HG02588 (cell line): Measurements from ENCODE around the gene KCTD15.
"Not testable (repeated sequence)": the region's sequence is repeated elsewhere in the genome, so short reads cannot be mapped to it uniquely, and the experiment has no call there.

Experiments
- ATAC-seq: cut with Tn5 transposase; IDR thresholded peaks from one replicate; pipeline ENCODE4 v1.9.1; 2021; ENCODE audit warnings: mild to moderate bottlenecking, moderate library complexity; ENCODE audit not compliant: unreplicated experiment

The KCTD15 gene

GRCh38 chr19:33813391-33814101 lies 16.9 kb downstream of the KCTD15 start:
- no peak for ATAC-seq

GRCh38 chr19:33814181-33815165 lies 17.8 kb downstream of the KCTD15 start:
- no peak for ATAC-seq

DNA sequence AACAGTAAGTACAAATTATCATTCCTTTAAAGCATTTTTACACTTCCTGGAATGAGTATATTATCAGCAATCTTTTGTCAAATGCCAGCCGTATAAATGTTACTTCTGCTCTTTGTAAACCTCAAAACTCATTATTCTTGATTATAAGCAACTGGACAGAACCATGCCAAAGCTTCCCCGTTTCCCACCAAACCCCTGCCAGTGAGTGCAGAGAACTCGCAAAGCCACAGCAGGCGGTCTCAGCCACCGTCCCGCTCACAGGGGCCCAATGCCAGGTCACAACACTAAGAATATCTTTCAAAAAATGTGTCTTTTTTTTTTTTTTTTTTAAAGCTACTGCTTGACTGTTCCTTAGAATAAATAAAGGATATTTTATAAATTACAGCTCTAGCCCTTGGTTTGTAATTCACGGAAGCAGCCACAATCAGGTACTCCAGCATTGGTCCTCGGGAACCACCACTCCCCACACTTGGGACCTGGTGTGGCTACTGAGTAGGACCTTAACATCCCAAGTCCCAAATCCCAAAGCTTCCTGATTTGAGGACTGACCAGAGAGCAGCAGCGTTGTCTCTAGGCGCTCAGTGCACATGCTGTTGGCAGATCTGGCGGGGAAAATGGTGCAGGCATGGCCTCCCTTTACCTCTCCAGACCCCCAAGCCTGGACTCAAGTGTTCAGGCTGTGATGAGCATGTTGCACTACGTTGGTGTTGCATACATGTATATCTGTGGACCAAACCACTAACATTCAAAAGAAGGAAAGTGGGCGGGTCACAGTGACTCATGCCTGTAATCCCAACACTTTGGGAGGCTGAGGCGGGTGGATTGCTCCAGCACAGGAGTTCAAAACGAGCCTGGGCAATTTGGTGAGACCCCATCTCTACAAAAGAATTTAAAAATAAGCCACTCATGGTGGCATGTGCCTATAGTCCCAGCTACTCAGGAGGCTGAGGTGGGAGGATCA lies 19.0 kb downstream of the KCTD15 start:
- no peak for ATAC-seq

GRCh38 chr19:33818411-33818810 lies 21.7 kb downstream of the KCTD15 start:
- no peak for ATAC-seq

DNA sequence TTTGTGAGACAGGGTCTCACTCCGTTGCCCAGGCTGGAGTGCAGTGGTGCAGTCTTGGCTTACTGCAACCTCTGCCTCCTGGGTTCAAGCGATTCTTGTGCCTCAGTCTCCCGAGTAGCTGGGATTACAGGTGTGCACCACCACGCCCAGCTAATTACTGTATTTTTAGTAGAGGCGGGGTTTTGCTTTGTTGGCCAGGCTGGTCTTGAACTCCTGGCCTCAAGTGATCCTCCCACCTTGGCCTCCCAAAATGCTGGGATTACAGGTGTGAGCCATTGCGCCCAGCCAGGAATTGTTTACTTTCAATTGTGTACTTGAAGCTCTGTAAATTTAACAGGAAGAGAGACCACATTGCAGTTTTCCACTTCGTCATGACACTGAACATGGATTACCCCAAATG lies 22.4 kb downstream of the KCTD15 start:
- not testable (repeated sequence) for ATAC-seq

- ATAC-seq: no peak
Observed at GRCh38 chr19:33819506-33819879, 22.8 kb downstream of the KCTD15 start.

DNA sequence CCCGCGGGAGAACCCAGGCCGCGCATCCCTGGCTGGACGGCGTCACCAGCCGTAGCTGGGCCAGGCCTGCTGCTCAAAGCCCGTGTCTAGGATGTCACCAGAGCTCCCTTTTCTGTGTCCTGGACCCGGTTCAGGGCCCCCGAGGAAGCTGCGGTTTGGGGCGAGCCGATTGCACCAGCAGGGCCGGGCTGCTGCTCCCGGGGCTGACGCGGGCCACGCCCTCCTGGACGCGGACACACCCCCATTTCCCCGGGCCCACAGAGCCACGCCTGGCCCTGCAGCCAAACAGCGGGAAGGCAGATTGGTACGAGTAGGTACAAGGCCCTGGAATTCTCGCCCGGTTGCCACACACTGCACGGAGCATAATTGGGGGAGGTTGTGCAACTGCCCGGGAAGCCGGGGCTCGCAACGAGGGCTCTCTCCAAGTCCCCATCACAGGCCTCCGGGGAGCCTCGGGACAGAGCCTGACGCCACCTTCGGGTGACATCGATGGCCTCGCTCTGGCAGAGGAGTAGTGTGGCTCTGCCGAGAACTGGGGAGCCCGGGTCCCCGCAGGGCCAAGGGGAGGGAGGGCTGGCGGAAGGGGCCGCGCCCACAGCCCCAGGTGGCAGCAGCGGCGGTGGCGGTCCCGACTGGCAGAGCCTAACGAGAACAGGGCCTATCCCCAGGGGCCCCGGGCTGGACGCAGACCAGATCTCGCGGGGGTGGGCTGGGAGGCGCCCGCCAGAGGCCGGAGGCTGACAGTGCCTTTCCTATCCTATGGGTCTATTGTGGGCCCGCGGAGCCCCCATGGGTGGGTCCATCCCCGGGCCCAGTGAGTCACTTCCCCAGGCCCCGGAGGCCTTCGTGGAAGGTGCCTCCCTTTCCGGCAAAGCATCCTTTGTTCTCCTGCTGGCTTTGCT lies 23.5 kb downstream of the KCTD15 start:
- peak; percentile 47 for ATAC-seq

- no peak for ATAC-seq
Observed at GRCh38 chr19:33821871-33822270, 25.2 kb downstream of the KCTD15 start.

- no peak for ATAC-seq
Observed at GRCh38 chr19:33823341-33823740, 26.7 kb downstream of the KCTD15 start.

DNA sequence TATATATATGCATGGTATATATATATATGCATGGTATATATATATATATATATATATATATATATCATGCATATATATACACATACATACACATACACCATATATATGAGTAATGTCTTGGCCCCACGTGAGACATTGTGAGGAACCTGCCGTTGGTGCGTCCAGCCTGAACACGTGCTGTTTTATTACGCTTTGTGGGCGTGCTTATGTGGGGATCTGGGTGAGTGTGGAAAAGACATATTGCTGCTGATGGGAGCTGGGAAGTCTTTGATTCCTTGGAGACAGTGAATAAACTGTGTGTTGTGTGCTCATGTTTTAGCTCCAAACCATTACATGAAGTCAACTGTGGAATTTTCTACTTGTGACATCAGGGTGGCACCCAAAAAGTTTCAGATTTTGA lies 28.9 kb downstream of the KCTD15 start:
- ATAC-seq: no peak

DNA sequence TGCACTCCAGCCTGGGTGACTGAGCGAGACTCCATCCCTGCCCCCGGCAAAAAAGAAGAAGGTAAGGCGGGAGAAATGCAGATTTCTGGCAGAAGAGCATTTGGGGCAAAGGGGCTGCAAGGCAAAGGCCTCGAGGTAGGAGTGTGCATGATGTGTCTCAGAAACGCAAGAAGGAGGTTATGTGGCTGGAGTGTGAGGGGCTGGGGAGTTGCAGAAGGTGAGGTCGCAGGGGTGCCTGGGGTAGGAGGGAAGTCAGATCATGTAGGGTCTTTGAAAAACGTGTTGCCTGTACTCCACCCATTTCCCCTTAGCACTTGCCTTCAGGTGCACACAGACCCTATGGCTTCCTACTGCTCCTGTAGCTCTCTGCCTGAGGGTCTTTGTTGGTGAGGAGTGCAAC lies 29.9 kb downstream of the KCTD15 start:
- no peak for ATAC-seq

GRCh38 chr19:33828266-33829075 lies 31.8 kb downstream of the KCTD15 start:
- no peak for ATAC-seq

- no peak for ATAC-seq
Observed at GRCh38 chr19:33830264-33830663, 33.6 kb downstream of the KCTD15 start.

DNA sequence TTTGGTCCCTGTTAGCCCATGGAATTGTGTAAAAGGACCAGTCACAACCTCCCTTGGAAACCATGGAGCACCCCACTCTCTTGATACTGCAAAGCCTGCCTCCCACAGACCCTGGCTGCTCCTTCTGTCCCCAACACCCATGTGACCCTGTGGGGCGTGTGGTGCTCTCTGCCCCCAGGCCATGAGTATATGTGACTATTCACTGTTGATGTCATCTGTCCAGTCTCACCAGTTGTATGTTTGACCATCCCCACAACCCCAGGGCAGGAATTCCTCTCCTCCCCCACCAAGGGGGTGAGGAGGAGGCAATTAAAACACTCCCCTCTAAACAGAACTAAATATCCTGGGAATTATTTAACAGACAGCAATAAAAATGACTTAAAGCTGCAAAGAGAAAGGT lies 35.2 kb downstream of the KCTD15 start:
- ATAC-seq: no peak

DNA sequence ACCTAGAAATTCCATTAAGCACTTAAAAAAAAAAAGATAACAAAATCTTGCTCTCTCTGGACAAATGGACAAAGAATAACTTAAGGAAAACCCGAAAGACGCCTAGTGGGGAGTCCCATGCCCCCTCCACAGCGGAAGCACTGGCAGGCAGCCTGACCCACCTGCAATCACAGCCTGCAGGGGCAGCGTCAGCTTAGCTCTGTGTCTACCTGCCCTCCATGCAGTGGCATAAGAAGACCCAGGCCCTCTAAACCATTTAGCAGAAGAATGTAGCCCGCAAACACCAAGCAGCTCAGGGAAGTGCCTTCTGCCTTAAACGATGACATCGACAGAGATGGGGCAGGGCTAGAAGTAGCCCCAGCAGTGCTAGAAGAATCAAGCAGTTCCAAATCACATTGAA lies 36.0 kb downstream of the KCTD15 start:
- ATAC-seq: no peak

DNA sequence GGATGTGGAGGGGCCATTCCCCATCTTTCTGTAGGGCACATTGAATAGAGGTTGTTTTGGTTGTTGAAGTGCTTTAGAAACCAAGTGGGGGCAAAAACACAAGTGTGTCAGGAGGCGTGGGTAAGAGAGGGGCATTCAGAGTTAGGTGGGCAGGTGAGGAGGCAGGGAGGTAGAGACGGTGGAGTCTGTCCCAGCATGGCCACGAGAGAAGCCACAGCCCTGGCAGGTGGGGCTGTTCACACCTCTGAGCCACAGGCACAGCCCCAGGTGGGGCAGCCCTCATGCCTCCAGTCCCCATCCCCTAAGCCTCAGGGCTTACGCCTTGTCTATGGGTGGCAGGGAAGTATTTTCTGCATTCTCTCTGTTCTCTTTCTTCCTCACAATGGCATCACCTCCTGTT lies 43.7 kb downstream of the KCTD15 start:
- ATAC-seq: no peak

DNA sequence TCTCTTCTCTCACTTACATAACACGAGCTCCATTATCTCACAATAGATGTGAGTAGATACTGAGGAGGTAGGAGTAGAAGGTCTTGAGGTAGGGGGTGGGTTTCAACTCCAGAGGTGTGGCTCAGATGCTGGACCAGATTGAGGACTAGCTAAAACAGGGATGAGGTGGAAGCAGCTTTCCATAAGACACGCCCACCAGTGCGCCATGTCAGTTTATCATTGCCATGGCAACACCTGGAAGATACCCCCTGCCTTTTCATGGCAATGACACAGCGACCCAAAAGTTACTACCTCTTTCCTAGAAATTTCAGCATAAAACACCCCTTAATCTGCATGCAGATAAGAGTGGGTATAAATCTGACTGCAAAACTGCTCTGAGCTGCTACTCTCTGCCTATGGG lies 44.1 kb downstream of the KCTD15 start:
- no peak for ATAC-seq

- no peak for ATAC-seq
Observed at GRCh38 chr19:33841685-33842084, 45.0 kb downstream of the KCTD15 start.

DNA sequence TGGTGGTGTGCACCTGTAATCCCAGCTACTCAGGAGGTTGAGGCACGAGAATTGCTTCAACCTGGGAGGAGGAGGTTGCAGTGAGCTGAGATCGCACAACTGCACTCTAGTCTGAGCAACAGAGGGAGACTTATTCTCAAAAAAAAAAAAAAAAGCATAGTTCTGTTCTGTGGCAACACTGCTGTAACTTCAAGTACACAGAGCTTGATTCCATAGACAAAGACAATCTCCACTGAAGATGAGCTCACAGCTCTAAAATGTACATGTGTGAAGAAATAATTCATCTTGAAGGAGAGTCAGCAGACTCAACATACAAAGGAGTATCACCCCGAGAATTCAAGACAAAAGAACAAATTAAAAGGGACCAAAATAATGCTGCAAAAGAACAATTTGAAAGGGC lies 47.8 kb downstream of the KCTD15 start:
- ATAC-seq: no peak
